GM21723 (cell line): ENCODE results near the gene GSTA1.
"Not testable (repeated sequence)": the region's sequence is repeated elsewhere in the genome, so short reads cannot be mapped to it uniquely, and the experiment has no call there.

Source experiments
- ATAC-seq: cut with Tn5 transposase; IDR thresholded peaks from one replicate; pipeline ENCODE4 v1.9.1; 2021; ENCODE audit warnings: mild to moderate bottlenecking, moderate library complexity; ENCODE audit not compliant: unreplicated experiment

Gene GSTA1

GRCh38 chr6:52759085-52759484, 44.5 kb downstream of the GSTA1 start:
- no peak for ATAC-seq

- not testable (repeated sequence) for ATAC-seq
Observed at GRCh38 chr6:52757651-52758338, 45.8 kb downstream of the GSTA1 start.

GRCh38 chr6:52754443-52754842, 49.2 kb downstream of the GSTA1 start:
- no peak for ATAC-seq

GRCh38 chr6:52753137-52753536, 50.5 kb downstream of the GSTA1 start:
- ATAC-seq: not testable (repeated sequence)

- no peak for ATAC-seq
Observed at GRCh38 chr6:52752310-52752709, 51.3 kb downstream of the GSTA1 start.

GRCh38 chr6:52749556-52750152, 54.0 kb downstream of the GSTA1 start:
- no peak for ATAC-seq

- not testable (repeated sequence) for ATAC-seq
Observed at GRCh38 chr6:52747301-52747700, 56.3 kb downstream of the GSTA1 start.

GRCh38 chr6:52746213-52746612, 57.4 kb downstream of the GSTA1 start:
- ATAC-seq: no peak

GRCh38 chr6:52745764-52746201, 57.8 kb downstream of the GSTA1 start:
- ATAC-seq: no peak

- ATAC-seq: no peak
Observed at GRCh38 chr6:52741872-52742271, 61.7 kb downstream of the GSTA1 start.
